Left lung (tissue), 10 donors: ENCODE data around the gene GATAD2A. TPM values are rescaled to one million over a fixed set of nuclear protein-coding genes. Genes with fewer than 3 reads are reported as not detected.

Experiments used
- ATAC-seq: fragments of 200-7000 bp; cut with Tn5 transposase; one replicate; pipeline ENCODE4 v1.9.1; 2020; ENCODE audit warnings: moderate library complexity
- DNase-seq, 4 donors: peaks; one replicate each; pipeline ENCODE4 v3.0.0-alpha.2; 2013 to 2020
- H3K27ac ChIP-seq, 2 donors: fragments of 200-600 bp; sonication (generic) in 1 of 2; one replicate each; pipeline versions ENCODE4 v1.5.0 to v1.8.0; 2020 to 2021
- H3K27me3 ChIP-seq, 2 donors: fragments of 200-600 bp; sonication (generic) in 1 of 2; one replicate each; pipeline versions ENCODE4 v1.5.0 to v1.8.0; 2020 to 2021
- H3K36me3 ChIP-seq, 2 donors: fragments of 200-600 bp; sonication (generic) in 1 of 2; one replicate each; pipeline versions ENCODE4 v1.5.0 to v1.8.0; 2020 to 2021
- H3K4me1 ChIP-seq, 2 donors: fragments of 200-600 bp; one replicate each; pipeline ENCODE4 v1.8.0; 2021
- H3K4me3 ChIP-seq, 2 donors: fragments of 200-600 bp; sonication (generic) in 1 of 2; one replicate each; pipeline versions ENCODE4 v1.5.0 to v1.8.0; 2020 to 2021; ENCODE audit warnings: mild to moderate bottlenecking in 1 of 2
- H3K9me3 ChIP-seq, 2 donors: fragments of 200-600 bp; sonication (generic) in 1 of 2; one replicate each; pipeline versions ENCODE4 v1.5.0 to v1.8.0; 2020 to 2021
- intact Hi-C, 2 donors: fragments of 100-400 bp; cut with DNase I; formaldehyde crosslinking; loops; one replicate each; pipeline versions ENCODE4 v1.11.2 to v1.14.2; 2022
- polyA plus RNA-seq, 6 donors: library from polyadenylated mRNA; unstranded; fragments of 120-200 nt; gene quantifications; one replicate each; pipeline ENCODE4 v1.2.1, GENCODE V29; 2013; ENCODE audit not compliant: insufficient read length in 6 of 6
- total RNA-seq, 2 donors: library from RNA; stranded (reverse); fragmentation: NEBNext Ultra II Directional; extraction: Animal tissue kit (Norgen Biotek cat#: 25700); gene quantifications; one replicate each; pipeline ENCODE4 v1.2.1, GENCODE V29; 2021
- TF ChIP-seq, protein P1 (sequence below), 2 donors: fragments of 200-600 bp; sonication (generic) in 1 of 2; IDR thresholded peaks; one replicate each; pipeline versions ENCODE4 v1.5.0 to v1.8.0; 2021; ENCODE audit warnings: antibody characterized with exemption in 2 of 2
- donor health status: DM: no; HTN: yes; CAD: no.
- donor health status: DM: no; HTN: no; CAD: no.

GATAD2A gene
- total and polyA plus RNA-seq, 8 donors = 39.3 to 97.3 (median 49.0) TPM

DNA sequence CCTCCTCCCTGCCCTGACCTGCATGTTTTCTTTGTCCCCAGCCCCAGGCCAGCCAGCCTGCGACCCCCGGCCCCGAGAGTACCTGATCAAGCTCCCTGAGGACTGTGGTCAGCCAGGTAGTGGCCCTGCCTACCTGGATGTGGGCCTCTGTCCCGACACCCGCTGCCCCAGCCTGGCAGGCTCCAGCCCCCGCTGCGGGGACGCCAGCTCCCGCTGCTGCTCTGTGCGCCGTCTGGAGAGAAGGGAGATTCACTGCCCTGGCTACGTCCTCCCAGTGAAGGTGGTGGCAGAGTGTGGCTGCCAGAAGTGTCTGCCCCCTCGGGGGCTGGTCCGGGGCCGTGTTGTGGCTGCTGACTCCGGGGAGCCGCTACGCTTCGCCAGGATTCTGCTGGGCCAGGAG is 138.2 kb downstream of the GATAD2A start:
- no peak overlapping the region for H3K4me3 ChIP-seq
- peaks cover 23 to 94% of the 10 kb centered on the region in 2 donors for H3K27me3 ChIP-seq
- intact Hi-C loops = no loop called here
- TF ChIP-seq, protein P1, sequence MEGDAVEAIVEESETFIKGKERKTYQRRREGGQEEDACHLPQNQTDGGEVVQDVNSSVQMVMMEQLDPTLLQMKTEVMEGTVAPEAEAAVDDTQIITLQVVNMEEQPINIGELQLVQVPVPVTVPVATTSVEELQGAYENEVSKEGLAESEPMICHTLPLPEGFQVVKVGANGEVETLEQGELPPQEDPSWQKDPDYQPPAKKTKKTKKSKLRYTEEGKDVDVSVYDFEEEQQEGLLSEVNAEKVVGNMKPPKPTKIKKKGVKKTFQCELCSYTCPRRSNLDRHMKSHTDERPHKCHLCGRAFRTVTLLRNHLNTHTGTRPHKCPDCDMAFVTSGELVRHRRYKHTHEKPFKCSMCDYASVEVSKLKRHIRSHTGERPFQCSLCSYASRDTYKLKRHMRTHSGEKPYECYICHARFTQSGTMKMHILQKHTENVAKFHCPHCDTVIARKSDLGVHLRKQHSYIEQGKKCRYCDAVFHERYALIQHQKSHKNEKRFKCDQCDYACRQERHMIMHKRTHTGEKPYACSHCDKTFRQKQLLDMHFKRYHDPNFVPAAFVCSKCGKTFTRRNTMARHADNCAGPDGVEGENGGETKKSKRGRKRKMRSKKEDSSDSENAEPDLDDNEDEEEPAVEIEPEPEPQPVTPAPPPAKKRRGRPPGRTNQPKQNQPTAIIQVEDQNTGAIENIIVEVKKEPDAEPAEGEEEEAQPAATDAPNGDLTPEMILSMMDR (IDR thresholded peaks at IDR 0.05) = no peak
- peaks cover 7 to 30% of the 10 kb centered on the region in 2 donors for H3K4me1 ChIP-seq
- no peaks in the 10 kb centered on the region for H3K9me3 ChIP-seq
- no peaks in the 10 kb centered on the region for H3K36me3 ChIP-seq
- ATAC-seq (no peak), DNase-seq (no peak)
- H3K27ac ChIP-seq = no peak overlapping the region

DNA sequence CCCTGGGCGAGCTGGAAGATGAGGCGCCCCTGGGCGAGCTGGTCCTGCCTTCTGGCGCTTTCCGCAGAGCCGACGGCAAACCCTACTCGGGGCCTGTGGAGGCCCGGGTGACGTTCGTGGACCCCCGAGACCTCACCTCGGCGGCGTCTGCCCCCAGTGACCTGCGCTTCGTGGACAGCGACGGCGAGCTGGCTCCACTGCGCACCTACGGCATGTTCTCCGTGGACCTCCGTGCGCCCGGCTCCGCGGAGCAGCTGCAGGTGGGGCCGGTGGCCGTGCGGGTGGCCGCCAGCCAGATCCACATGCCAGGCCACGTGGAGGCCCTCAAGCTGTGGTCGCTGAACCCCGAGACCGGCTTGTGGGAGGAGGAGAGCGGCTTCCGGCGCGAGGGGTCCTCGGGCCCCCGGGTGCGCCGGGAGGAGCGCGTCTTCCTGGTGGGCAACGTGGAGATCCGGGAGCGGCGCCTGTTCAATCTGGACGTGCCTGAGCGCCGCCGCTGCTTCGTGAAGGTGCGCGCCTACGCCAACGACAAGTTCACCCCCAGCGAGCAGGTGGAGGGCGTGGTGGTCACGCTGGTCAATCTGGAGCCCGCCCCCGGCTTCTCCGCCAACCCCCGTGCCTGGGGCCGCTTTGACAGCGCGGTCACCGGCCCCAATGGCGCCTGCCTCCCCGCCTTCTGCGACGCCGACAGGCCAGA is 138.9 kb downstream of the GATAD2A start:
- Histone ChIP-seq H3K27ac (no peak overlapping the region), H3K9me3 (no peaks in the 10 kb centered on the region), H3K4me1 (peaks cover 7 to 26% of the 10 kb centered on the region in 2 donors), H3K36me3 (no peaks in the 10 kb centered on the region), H3K4me3 (no peak overlapping the region), H3K27me3 (peaks cover 19 to 94% of the 10 kb centered on the region in 2 donors)
- intact Hi-C loops = no loop called here
- ATAC-seq = no peak
- TF ChIP-seq, protein P1 (IDR thresholded peaks at IDR 0.05) = no peak
- no peak for DNase-seq

DNA sequence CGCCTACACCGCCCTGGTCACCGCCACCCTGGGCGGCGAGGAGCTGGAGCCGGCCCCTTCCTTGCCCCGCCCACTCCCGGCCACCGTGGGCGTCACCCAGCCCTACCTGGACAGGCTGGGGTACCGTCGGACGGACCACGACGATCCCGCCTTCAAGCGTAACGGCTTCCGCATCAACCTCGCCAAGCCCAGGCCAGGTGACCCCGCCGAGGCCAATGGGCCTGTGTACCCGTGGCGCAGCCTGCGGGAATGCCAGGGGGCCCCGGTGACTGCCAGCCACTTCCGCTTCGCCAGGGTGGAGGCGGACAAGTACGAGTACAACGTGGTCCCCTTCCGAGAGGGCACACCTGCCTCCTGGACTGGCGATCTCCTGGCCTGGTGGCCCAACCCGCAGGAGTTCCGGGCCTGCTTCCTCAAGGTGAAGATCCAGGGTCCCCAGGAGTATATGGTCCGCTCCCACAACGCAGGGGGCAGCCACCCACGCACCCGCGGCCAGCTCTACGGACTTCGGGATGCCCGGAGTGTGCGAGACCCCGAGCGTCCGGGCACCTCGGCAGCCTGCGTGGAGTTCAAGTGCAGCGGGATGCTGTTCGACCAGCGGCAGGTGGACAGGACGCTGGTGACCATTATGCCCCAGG is 139.6 kb downstream of the GATAD2A start:
- Histone ChIP-seq H3K9me3 (no peaks in the 10 kb centered on the region), H3K27ac (no peak overlapping the region), H3K4me1 (peaks cover 7 to 23% of the 10 kb centered on the region in 2 donors), H3K36me3 (no peaks in the 10 kb centered on the region), H3K27me3 (peaks cover 15 to 94% of the 10 kb centered on the region in 2 donors), H3K4me3 (no peak overlapping the region)
- TF ChIP-seq, protein P1 (IDR thresholded peaks at IDR 0.05) = no peak
- ATAC-seq (no peak), DNase-seq (no peak)
- intact Hi-C loops = no loop called here

DNA sequence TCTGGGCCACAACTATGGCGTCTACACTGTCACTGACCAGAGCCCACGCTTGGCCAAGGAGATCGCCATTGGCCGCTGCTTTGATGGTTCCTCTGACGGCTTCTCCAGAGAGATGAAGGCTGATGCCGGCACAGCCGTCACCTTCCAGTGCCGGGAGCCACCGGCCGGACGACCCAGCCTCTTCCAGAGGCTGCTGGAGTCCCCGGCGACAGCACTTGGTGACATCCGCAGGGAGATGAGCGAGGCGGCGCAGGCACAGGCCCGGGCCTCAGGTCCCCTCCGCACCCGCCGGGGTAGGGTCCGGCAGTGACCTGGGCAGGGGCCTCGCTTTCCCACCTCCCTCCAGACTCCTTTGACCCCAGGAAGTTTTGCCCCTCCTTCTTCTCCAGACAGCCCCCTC is 140.2 kb downstream of the GATAD2A start:
- no peaks in the 10 kb centered on the region for H3K9me3 ChIP-seq
- H3K36me3 ChIP-seq = no peaks in the 10 kb centered on the region
- intact Hi-C loops = no loop called here

DNA sequence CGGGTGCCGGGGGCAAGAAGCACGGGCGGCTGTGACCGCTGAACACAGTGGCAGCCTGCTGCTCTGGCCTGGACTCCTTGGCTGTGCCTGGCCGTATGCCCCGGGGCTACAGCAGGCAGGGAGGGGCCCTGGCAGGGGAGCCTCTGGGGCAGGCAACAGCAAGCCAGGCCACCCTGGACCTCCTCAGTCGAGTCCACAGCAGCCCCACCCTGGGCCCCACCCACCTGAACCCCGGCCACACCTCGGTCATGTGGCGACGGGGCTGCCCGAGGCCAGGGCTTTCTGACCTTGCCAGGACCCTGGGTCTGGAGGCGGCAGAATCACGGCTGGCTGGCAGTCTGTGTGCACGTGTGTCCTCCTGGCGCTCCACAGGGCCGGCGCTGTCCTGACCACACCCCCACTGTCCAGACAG is 141.3 kb downstream of the GATAD2A start:
- TF ChIP-seq, protein P1 (IDR thresholded peaks at IDR 0.05) = no peak
- peaks cover under 1 to 86% of the 10 kb centered on the region in 2 donors for H3K27me3 ChIP-seq
- no peak overlapping the region for H3K27ac ChIP-seq
- no peak overlapping the region for H3K4me3 ChIP-seq
- H3K36me3 ChIP-seq = no peaks in the 10 kb centered on the region
- peaks cover 0 to 2% of the 10 kb centered on the region in 2 donors for H3K9me3 ChIP-seq
- peaks cover 0 to 6% of the 10 kb centered on the region in 2 donors for H3K4me1 ChIP-seq
- no peak for DNase-seq
- ATAC-seq = no peak
- intact Hi-C loops = no loop called here

More for the DNA sequence above, 140.2 kb downstream of the GATAD2A start:
- ATAC-seq (no peak), DNase-seq (no peak)
- Histone ChIP-seq H3K4me3 (no peak overlapping the region), H3K4me1 (peaks cover 3 to 17% of the 10 kb centered on the region in 2 donors), H3K27ac (no peak overlapping the region), H3K27me3 (peaks cover 8 to 94% of the 10 kb centered on the region in 2 donors)
- TF ChIP-seq, protein P1 (IDR thresholded peaks at IDR 0.05) = no peak
